GM13977 (cell line): ENCODE measurements around the gene FRRS1.
"Not testable (repeated sequence)": the region's sequence is repeated elsewhere in the genome, so short reads cannot be mapped to it uniquely, and the experiment has no call there.

Experiments
- DNase-seq: peaks from one replicate; pipeline ENCODE4 v3.0.0; 2012; ENCODE audit warnings: low spot score
- in situ Hi-C: fragments of 300-500 bp; cut with MboI; formaldehyde crosslinking; loops from one replicate; pipeline ENCODE4 v1.12.0; 2022; ENCODE audit warnings: low sequenced_read_pairs, low pct_unique_long_range_greater_than_20kb, mixed read lengths, inconsistent platforms; ENCODE audit not compliant: unreplicated experiment
- TF ChIP-seq, protein P1 (sequence below): IDR thresholded peaks from 2 replicates; pipeline ENCODE4 v1.5.1; 2012; ENCODE audit warnings: mild to moderate bottlenecking, control low read depth; ENCODE audit not compliant: insufficient read depth; ENCODE audit errors: extremely low read depth, missing control alignments

Gene FRRS1

DNA sequence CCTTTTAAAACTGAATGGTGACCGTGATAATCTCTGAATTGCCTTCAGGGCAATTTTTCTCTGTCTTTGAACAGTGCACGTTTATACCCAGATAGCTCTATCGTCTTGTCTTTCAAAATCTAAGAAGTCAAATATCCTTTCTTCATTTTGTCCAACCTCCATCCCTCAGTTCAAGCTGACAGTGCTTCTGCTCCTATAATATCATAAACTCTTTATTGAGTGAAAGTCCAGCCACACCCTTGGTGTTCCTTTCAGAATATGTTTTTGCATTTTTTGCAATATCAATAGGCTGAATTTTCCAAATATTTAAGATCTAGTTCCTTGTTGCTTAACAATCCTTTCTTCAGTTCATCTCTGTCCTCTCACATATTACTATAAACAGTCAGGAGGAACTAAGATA is 35.1 kb upstream of the FRRS1 start:
- in situ Hi-C loops, result loop anchor here (10.0 to 25.0 kb wide), 2 partner anchors 653 to 1086 kb away; partner anchors contain the start of genes EXTL2 and SLC30A7
- no peak for DNase-seq
- TF ChIP-seq, protein P1, sequence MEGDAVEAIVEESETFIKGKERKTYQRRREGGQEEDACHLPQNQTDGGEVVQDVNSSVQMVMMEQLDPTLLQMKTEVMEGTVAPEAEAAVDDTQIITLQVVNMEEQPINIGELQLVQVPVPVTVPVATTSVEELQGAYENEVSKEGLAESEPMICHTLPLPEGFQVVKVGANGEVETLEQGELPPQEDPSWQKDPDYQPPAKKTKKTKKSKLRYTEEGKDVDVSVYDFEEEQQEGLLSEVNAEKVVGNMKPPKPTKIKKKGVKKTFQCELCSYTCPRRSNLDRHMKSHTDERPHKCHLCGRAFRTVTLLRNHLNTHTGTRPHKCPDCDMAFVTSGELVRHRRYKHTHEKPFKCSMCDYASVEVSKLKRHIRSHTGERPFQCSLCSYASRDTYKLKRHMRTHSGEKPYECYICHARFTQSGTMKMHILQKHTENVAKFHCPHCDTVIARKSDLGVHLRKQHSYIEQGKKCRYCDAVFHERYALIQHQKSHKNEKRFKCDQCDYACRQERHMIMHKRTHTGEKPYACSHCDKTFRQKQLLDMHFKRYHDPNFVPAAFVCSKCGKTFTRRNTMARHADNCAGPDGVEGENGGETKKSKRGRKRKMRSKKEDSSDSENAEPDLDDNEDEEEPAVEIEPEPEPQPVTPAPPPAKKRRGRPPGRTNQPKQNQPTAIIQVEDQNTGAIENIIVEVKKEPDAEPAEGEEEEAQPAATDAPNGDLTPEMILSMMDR, result no peak

DNA sequence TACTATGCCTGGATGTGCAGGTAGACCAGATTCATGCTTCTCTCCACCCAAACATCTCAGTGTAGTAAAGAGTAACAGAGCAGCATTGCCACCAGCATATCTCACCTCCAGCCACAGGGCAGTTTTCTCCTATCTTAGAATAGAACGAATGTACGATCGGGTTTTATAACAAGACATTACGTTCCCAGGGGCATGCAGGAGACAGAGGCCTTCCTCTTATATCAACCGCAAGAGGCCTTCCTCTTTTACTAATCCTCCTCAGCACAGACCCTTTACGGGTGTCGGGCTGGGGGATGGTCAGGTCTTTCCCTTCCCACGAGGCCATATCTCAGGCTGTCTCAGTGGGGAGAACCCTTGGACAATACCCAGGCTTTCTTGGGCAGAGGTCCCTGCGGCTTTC is 27.4 kb upstream of the FRRS1 start:
- DNase-seq, result not testable (repeated sequence)

DNA sequence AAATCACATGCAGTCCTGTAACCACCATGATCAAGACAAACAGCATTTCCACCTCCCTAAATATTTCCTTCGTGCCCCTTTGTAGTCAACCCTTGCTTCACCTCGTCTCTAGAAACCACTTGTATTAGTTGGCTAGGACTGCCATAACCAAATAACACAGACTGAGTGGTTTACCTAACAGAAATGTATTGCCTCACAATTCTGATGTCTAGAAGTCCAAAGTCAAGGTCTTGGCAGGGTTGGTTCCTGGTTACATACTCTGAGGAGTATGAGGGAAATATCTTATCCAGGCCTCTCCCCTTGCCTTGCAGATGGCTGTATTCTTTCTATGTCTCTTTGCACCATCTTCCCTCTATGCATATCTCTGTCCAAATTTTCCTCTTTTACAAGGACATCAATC is 23.3 kb upstream of the FRRS1 start:
- in situ Hi-C loops, result no loop called here
- TF ChIP-seq, protein P1, result no peak
- no peak for DNase-seq

More for the DNA sequence above, 27.4 kb upstream of the FRRS1 start:
- in situ Hi-C loops, result not testable (repeated sequence)

DNA sequence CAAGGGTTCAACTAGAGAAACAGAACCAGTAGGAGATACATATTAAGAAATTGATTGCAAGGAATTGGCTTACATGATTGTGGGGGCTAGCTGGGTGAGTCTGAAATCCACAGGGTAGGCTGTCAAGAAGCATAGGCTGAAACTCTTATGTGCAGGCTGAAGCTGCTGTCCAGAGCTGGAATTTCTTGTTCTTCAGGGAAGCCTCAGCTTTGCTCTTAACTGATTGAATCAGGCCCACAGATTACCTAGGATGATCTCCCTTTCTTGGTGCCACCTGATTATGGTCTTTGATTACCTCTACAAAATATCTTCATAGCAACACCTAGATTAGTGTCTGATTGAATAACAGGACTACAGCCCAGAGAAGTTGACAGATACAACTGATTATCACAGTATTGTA is 22.5 kb upstream of the FRRS1 start:
- no peak for DNase-seq
- TF ChIP-seq, protein P1, result no peak
- in situ Hi-C loops, result no loop called here

GRCh38 chr1:99786751-99787501 is 20.5 kb upstream of the FRRS1 start:
- DNase-seq, result peak; percentile 38
- TF ChIP-seq, protein P1, result no peak
- in situ Hi-C loops, result no loop called here

- in situ Hi-C loops, result no loop called here
- TF ChIP-seq, protein P1, result no peak
These were observed 18.4 kb upstream of the FRRS1 start for GRCh38 chr1:99784809-99785255.

DNA sequence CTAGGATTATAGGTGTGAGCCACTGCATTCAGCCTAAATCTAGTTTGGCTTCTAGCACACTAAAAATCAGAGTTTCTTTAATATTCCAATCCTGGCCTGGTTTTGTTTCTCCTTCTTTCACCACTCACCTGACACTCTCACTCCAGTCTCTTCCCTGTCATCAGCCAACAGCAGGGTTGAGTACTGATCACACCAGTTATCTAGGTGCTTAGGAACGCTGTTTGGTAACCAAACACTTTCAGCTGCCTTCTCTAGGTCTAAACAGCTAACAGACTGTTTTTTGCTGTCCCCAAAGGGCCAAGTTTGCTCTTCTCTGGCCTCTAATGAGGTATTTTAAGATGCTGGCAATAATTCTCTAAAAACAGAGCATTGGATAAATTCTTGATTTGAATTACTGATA is 17.7 kb upstream of the FRRS1 start:
- DNase-seq, result no peak
- TF ChIP-seq, protein P1, result no peak
- in situ Hi-C loops, result no loop called here

More at GRCh38 chr1:99784809-99785255, 18.4 kb upstream of the FRRS1 start:
- no peak for DNase-seq
